ENCODE measurements around the gene S100A4.

DNA sequence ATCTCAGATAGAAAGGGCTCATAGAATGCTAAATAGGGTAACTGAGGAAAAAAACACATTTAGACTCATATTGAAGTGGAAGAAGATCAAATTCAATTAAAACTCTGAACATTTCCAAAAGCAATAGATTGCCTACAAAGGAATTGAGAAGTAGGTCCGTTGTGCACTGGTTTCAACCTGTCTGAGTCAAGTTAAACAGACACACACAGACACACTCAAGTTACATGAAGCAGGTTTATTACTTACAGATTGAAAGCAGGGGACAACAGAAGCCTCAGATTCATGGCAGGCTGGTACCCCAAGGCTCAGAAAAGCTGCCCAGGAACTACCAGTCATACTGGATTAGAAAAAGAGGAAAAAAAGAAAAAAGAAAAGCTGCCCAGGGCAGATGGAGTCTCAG, 40.7 kb upstream of the S100A4 start:
- TF ChIP-seq, protein P1, sequence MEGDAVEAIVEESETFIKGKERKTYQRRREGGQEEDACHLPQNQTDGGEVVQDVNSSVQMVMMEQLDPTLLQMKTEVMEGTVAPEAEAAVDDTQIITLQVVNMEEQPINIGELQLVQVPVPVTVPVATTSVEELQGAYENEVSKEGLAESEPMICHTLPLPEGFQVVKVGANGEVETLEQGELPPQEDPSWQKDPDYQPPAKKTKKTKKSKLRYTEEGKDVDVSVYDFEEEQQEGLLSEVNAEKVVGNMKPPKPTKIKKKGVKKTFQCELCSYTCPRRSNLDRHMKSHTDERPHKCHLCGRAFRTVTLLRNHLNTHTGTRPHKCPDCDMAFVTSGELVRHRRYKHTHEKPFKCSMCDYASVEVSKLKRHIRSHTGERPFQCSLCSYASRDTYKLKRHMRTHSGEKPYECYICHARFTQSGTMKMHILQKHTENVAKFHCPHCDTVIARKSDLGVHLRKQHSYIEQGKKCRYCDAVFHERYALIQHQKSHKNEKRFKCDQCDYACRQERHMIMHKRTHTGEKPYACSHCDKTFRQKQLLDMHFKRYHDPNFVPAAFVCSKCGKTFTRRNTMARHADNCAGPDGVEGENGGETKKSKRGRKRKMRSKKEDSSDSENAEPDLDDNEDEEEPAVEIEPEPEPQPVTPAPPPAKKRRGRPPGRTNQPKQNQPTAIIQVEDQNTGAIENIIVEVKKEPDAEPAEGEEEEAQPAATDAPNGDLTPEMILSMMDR (conservative IDR thresholded peaks at IDR 0.05; ENCODE audit: low read length): no peak
- TF ChIP-seq EZH2phosphoT487 (IDR thresholded peaks at IDR 0.05; ENCODE audit: borderline replicate concordance): no peak

Data from Loucy (cell line).